Common myeloid progenitor, CD34-positive (primary cell): ENCODE data around the gene AQP5.

Experiments used
- CTCF ChIA-PET: fragments of 350-600 bp; sonication (Branson Sonifier 250); formaldehyde crosslinking; loops from one replicate; lab custom pipeline; 2021; ENCODE audit warnings: antibody characterized with exemption; lab: Charles Lee
- POLR2A ChIA-PET: fragments of 350-600 bp; sonication (Branson Sonifier 250); formaldehyde crosslinking; loops from one replicate; lab custom pipeline; 2021; ENCODE audit warnings: antibody characterized with exemption; lab: Charles Lee
- DNase-seq, 3 donors: peaks; one replicate each; pipeline versions ENCODE4 v3.0.0 to v3.0.0-alpha.2; 2013
- H3K27ac ChIP-seq, 2 experiments: 1 replicate in 1 of 2; 2 replicates in 1 of 2; pipeline ENCODE4 v1.7.0; 2013; ENCODE audit warnings: inconsistent platforms in 2 of 2, low read length in 2 of 2, mild to moderate bottlenecking in 2 of 2, low read depth in 1 of 2, moderate library complexity in 1 of 2; ENCODE audit not compliant: severe bottlenecking in 2 of 2, insufficient read depth in 1 of 2, poor library complexity in 1 of 2
- H3K27me3 ChIP-seq, 5 experiments: replicated peaks in 2 of 5; 1 replicate in 3 of 5; 2 replicates in 2 of 5; pipeline versions ENCODE4 v1.6.1 to v1.7.0; 2013; ENCODE audit warnings: low read length in 4 of 5, mild to moderate bottlenecking in 2 of 5, moderate library complexity in 2 of 5, inconsistent platforms in 1 of 5; ENCODE audit not compliant: insufficient read depth in 5 of 5, control insufficient read depth in 4 of 5
- H3K36me3 ChIP-seq, 4 experiments: 1 replicate in 2 of 4; 2 replicates in 2 of 4; pipeline versions ENCODE4 v1.6.1 to v1.7.0; 2013; ENCODE audit warnings: low read length in 3 of 4, control low read depth in 1 of 4, mild to moderate bottlenecking in 1 of 4; ENCODE audit not compliant: control insufficient read depth in 4 of 4, insufficient read depth in 4 of 4
- H3K4me1 ChIP-seq, 4 experiments: 1 replicate in 3 of 4; 2 replicates in 1 of 4; pipeline versions ENCODE4 v1.6.1 to v1.7.1; 2013; ENCODE audit warnings: low read length in 3 of 4, mild to moderate bottlenecking in 3 of 4, control low read depth in 1 of 4, inconsistent platforms in 1 of 4, moderate library complexity in 1 of 4; ENCODE audit not compliant: control insufficient read depth in 4 of 4, insufficient read depth in 4 of 4; ENCODE audit errors: control extremely low read depth in 1 of 4
- H3K4me3 ChIP-seq, 7 experiments: 1 replicate in 4 of 7; 2 replicates in 3 of 7; pipeline versions ENCODE4 v1.5.1 to v1.7.0; 2013; ENCODE audit warnings: mild to moderate bottlenecking in 7 of 7, low read length in 6 of 7, moderate library complexity in 6 of 7, inconsistent platforms in 2 of 7, low read depth in 2 of 7, control low read depth in 1 of 7; ENCODE audit not compliant: insufficient read depth in 4 of 7, control insufficient read depth in 1 of 7; ENCODE audit errors: extremely low read depth in 1 of 7
- H3K9me3 ChIP-seq, 5 experiments: 1 replicate in 4 of 5; 2 replicates in 1 of 5; pipeline versions ENCODE4 v1.6.1 to v1.7.1; 2013; ENCODE audit warnings: low read length in 4 of 5, mild to moderate bottlenecking in 2 of 5, inconsistent platforms in 1 of 5, low read depth in 1 of 5, moderate library complexity in 1 of 5; ENCODE audit not compliant: control insufficient read depth in 4 of 5, insufficient read depth in 2 of 5; ENCODE audit errors: control extremely low read depth in 1 of 5
- WGBS: methylation state at CpG from one replicate; pipeline ENCODE4 v1.1.5; 2013; ENCODE audit not compliant: insufficient coverage; 5-methylcytosine and 5-hydroxymethylcytosine counted together

The AQP5 gene

GRCh38 chr12:49957570-49957967 lies 4.1 kb upstream of the AQP5 start:
- Histone ChIP-seq H3K4me1 (peaks cover 6 to 43% (median 34%) of the 10 kb centered on the region in 4 experiments), H3K27ac (no peak overlapping the region), H3K9me3 (no peaks in the 10 kb centered on the region), H3K36me3 (no peaks in the 10 kb centered on the region), H3K4me3 (no peak overlapping the region), H3K27me3 (peaks cover 0 to 97% (median 68%) of the 10 kb centered on the region in 5 experiments)
- POLR2A ChIA-PET = no interaction called here
- DNase-seq = no peak
- CTCF ChIA-PET = interaction anchor here (0.7 to 6.2 kb wide), 6 partner anchors 10 to 121 kb away, joined by 3 to 44 read pairs (median 14); partner anchors contain the start of gene AQP2

GRCh38 chr12:49959685-49960473 lies 1.8 kb upstream of the AQP5 start:
- 18% methylated on average over 9 of the region's 11 CpGs for WGBS
- ChIA-PET POLR2A (no interaction called here), CTCF (interaction anchor here (0.9 to 6.2 kb wide), 9 partner anchors 8 to 110 kb away, joined by 3 to 44 read pairs (median 6); partner anchors contain the start of gene AQP2)
- Histone ChIP-seq H3K36me3 (no peaks in the 10 kb centered on the region), H3K27me3 (peaks cover 0 to 97% (median 59%) of the 10 kb centered on the region in 5 experiments), H3K9me3 (no peaks in the 10 kb centered on the region), H3K4me1 (peaks cover 6 to 42% (median 34%) of the 10 kb centered on the region in 4 experiments), H3K4me3 (no peak overlapping the region), H3K27ac (no peak overlapping the region)
- peak in 2 of 3 donors; percentile 88 to 90 for DNase-seq

GRCh38 chr12:49960474-49961110 lies 1.1 kb upstream of the AQP5 start:
- DNase-seq = no peak
- ChIA-PET POLR2A (no interaction called here), CTCF (interaction anchor here (0.9 to 12.6 kb wide), 8 partner anchors 13 to 106 kb away, joined by 3 to 209 read pairs (median 5); partner anchors contain the start of gene AQP2)
- Histone ChIP-seq H3K27ac (no peak overlapping the region), H3K9me3 (no peaks in the 10 kb centered on the region), H3K4me3 (no peak overlapping the region), H3K27me3 (peaks cover 0 to 97% (median 55%) of the 10 kb centered on the region in 5 experiments), H3K36me3 (no peaks in the 10 kb centered on the region), H3K4me1 (peaks cover 6 to 35% (median 27%) of the 10 kb centered on the region in 4 experiments)
- WGBS = 29% methylated on average over 9 of the region's 13 CpGs

GRCh38 chr12:49961993-49962764 lies 507 bp downstream of the AQP5 start:
- POLR2A ChIA-PET = no interaction called here
- Histone ChIP-seq H3K4me3 (no peak overlapping the region), H3K27ac (no peak overlapping the region), H3K4me1 (peaks cover 0 to 28% (median 20%) of the 10 kb centered on the region in 4 experiments), H3K9me3 (no peaks in the 10 kb centered on the region), H3K27me3 (peaks cover 0 to 94% (median 44%) of the 10 kb centered on the region in 5 experiments), H3K36me3 (no peaks in the 10 kb centered on the region)
- 39% methylated on average over 37 of the region's 37 CpGs for WGBS
- CTCF ChIA-PET = interaction anchor here (1.0 to 12.6 kb wide), 6 partner anchors 15 to 105 kb away, joined by 3 to 209 read pairs (median 14); partner anchors contain the start of gene AQP2
- DNase-seq = no peak

GRCh38 chr12:49962861-49963765 lies 1.4 kb downstream of the AQP5 start:
- H3K36me3 ChIP-seq = no peaks in the 10 kb centered on the region
- no peaks in the 10 kb centered on the region for H3K9me3 ChIP-seq
- no peak overlapping the region for H3K4me3 ChIP-seq
- H3K27me3 ChIP-seq = peaks cover 0 to 89% (median 38%) of the 10 kb centered on the region in 5 experiments
- no peak for DNase-seq
- H3K27ac ChIP-seq = no peak overlapping the region
- peaks cover 0 to 38% (median 28%) of the 10 kb centered on the region in 4 experiments for H3K4me1 ChIP-seq
- CTCF ChIA-PET = interaction anchor here (0.9 to 12.6 kb wide), 7 partner anchors 16 to 104 kb away, joined by 3 to 209 read pairs (median 44); partner anchors contain the start of gene AQP2
- POLR2A ChIA-PET = no interaction called here
- 81% methylated on average over 17 of the region's 21 CpGs for WGBS
